DLD1 (cell line): ENCODE results near the gene DIPK1C.

Experiments
- in situ Hi-C: cut with HindIII; loops from 2 replicates; pipeline ENCODE4 v1.10.0; 2017; ENCODE audit warnings: low sequenced_read_pairs

The DIPK1C gene

GRCh38 chr18:74395006-74395405 lies 62.1 kb downstream of the DIPK1C start:
- in situ Hi-C loops = no loop called here

- in situ Hi-C loops = no loop called here
Observed at GRCh38 chr18:74392323-74392722, 64.8 kb downstream of the DIPK1C start.

- in situ Hi-C loops = no loop called here
Observed at GRCh38 chr18:74390900-74391299, 66.2 kb downstream of the DIPK1C start.

- in situ Hi-C loops = no loop called here
Observed at GRCh38 chr18:74389991-74390390, 67.1 kb downstream of the DIPK1C start.

GRCh38 chr18:74389171-74389927 lies 67.8 kb downstream of the DIPK1C start:
- in situ Hi-C loops = no loop called here

- in situ Hi-C loops = no loop called here
Observed at GRCh38 chr18:74388227-74388626, 68.9 kb downstream of the DIPK1C start.

GRCh38 chr18:74387383-74387782 lies 69.7 kb downstream of the DIPK1C start:
- in situ Hi-C loops = no loop called here
